Mesendoderm (in vitro differentiated cells): ENCODE data around the gene SPOCK1.

ENCODE experiments used
- DNase-seq: peaks from one replicate; pipeline ENCODE4 v3.0.0; 2013
- H2AK5ac ChIP-seq: 2 replicates; pipeline ENCODE4 v1.6.1; 2013; ENCODE audit warnings: low read length, inconsistent platforms
- H2BK120ac ChIP-seq: 2 replicates; pipeline ENCODE4 v1.6.1; 2013; ENCODE audit warnings: low read depth, mild to moderate bottlenecking, low read length, moderate library complexity, mixed read lengths
- H2BK15ac ChIP-seq: replicated peaks from 2 replicates; pipeline ENCODE4 v1.6.1; 2013; ENCODE audit warnings: low read depth, mild to moderate bottlenecking, moderate library complexity
- H2BK5ac ChIP-seq: 2 replicates; pipeline ENCODE4 v1.6.1; 2013; ENCODE audit warnings: low read length, inconsistent platforms
- H3K18ac ChIP-seq: 2 replicates; pipeline ENCODE4 v1.6.1; 2013; ENCODE audit warnings: mild to moderate bottlenecking, low read length, mixed read lengths
- H3K23ac ChIP-seq: one replicate; pipeline ENCODE4 v1.6.1; 2013; ENCODE audit warnings: low read length
- H3K27ac ChIP-seq: 2 replicates; pipeline ENCODE4 v1.5.1; 2013; ENCODE audit warnings: low read depth, mild to moderate bottlenecking, inconsistent platforms, low read length, moderate library complexity
- H3K27me3 ChIP-seq: 2 replicates; pipeline ENCODE4 v1.6.1; 2013; ENCODE audit warnings: low read length, control low read depth, mild to moderate bottlenecking, inconsistent platforms; ENCODE audit not compliant: insufficient read depth, poor library complexity
- H3K36me3 ChIP-seq: 2 replicates; pipeline ENCODE4 v1.6.1; 2013; ENCODE audit warnings: low read length, inconsistent platforms; ENCODE audit not compliant: control insufficient read depth, insufficient read depth
- H3K4ac ChIP-seq: one replicate; pipeline ENCODE4 v1.6.1; 2013; ENCODE audit warnings: low read depth, mild to moderate bottlenecking, low read length, moderate library complexity
- H3K4me1 ChIP-seq: 2 replicates; pipeline ENCODE4 v1.6.1; 2013; ENCODE audit warnings: low read depth, low read length, inconsistent platforms; ENCODE audit not compliant: control insufficient read depth
- H3K4me2 ChIP-seq: 2 replicates; pipeline ENCODE4 v1.6.1; 2013; ENCODE audit warnings: low read length
- H3K4me3 ChIP-seq: 2 replicates; pipeline ENCODE4 v1.5.1; 2013; ENCODE audit warnings: mild to moderate bottlenecking, low read length
- H3K56ac ChIP-seq: one replicate; pipeline ENCODE4 v1.6.1; 2013; ENCODE audit warnings: low read length
- H3K79me1 ChIP-seq: 2 replicates; pipeline ENCODE4 v1.6.1; 2013; ENCODE audit warnings: low read length, inconsistent platforms
- H3K79me2 ChIP-seq: 2 replicates; pipeline ENCODE4 v1.6.1; 2013; ENCODE audit warnings: mild to moderate bottlenecking, low read length; ENCODE audit not compliant: control insufficient read depth, insufficient read depth
- H3K9ac ChIP-seq: 2 replicates; pipeline ENCODE4 v1.6.1; 2013; ENCODE audit warnings: low read length, inconsistent platforms
- H4K5ac ChIP-seq: one replicate; pipeline ENCODE4 v1.6.1; 2013; ENCODE audit warnings: low read length
- H4K8ac ChIP-seq: one replicate; pipeline ENCODE4 v1.6.1; 2013; ENCODE audit warnings: low read depth, mild to moderate bottlenecking, control low read depth, low read length, moderate library complexity
- WGBS: extraction: QIAGEN DNeasy Blood & Tissue Kit; methylation state at CpG from one replicate; pipeline ENCODE4 v1.1.7; 2013; ENCODE audit warnings: low lambda C conversion rate, missing lambda C conversion rate; ENCODE audit not compliant: insufficient coverage; ENCODE audit errors: extremely low coverage; 5-methylcytosine and 5-hydroxymethylcytosine counted together

Gene SPOCK1

DNA sequence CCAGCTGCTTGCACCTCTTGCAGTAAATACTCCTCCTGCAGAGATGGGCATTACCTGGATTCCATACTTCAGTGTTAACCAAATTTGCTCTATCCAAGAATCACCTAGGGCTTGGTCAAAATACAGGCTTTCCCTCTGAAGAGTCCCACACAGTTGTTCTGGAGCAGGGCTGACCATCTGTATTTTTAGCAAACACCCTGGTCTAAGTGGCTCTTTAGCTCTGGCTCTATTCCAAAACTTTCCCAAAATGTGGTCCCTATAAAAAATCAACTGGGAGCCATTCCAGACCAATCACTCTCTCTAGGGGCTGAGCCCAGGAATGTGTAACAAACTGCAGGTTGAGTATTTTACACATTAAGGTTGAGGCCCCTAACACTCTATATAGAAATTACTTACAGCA is 153.7 kb downstream of the SPOCK1 start:
- Histone ChIP-seq H2BK5ac (no peak overlapping the region), H3K56ac (no peak overlapping the region), H3K23ac (no peak overlapping the region), H3K79me1 (no peaks in the 10 kb centered on the region), H3K4me3 (no peak overlapping the region), H3K4me1 (no peaks in the 10 kb centered on the region), H3K27me3 (no peaks in the 10 kb centered on the region), H3K9ac (no peak overlapping the region), H2AK5ac (no peak overlapping the region), H2BK120ac (no peak overlapping the region), H3K36me3 (no peaks in the 10 kb centered on the region), H3K79me2 (no peaks in the 10 kb centered on the region), H3K27ac (no peak overlapping the region), H4K8ac (no peak overlapping the region), H2BK15ac (no peak overlapping the region), H3K4ac (no peak overlapping the region), H3K4me2 (no peak overlapping the region), H3K18ac (no peak overlapping the region), H4K5ac (no peak overlapping the region)
- no peak for DNase-seq

DNA sequence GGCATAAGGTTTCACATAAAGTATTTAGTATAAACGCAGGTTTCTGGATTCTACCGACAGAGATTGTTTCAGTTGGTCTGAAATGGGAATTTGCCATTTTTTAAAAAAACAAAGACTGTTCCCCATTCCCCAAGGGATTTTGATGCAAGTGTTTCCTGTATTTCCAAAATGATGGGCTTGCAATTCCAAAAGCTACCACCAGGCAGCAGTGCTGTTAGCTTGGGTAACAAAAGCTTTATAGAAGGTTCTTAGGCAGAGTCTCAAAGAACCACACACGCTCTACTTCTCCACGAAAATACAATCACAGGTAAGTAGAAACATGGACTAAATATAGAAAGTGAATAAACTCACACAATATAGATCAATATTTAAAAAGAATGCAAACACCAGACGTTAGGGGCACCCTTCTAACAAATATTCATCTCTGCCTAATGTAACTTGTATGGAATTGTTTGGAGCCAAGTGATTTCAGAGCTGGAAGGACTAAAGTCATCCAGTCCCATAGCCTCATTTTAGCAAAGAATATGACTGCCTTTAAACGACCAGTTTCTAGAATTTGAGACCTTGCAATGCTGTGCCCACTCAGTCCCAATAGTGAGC is 154.3 kb downstream of the SPOCK1 start:
- peak; percentile 73 for DNase-seq
- Histone ChIP-seq H3K79me2 (no peaks in the 10 kb centered on the region), H3K27me3 (no peaks in the 10 kb centered on the region), H2BK120ac (no peak overlapping the region), H3K56ac (no peak overlapping the region), H3K79me1 (no peaks in the 10 kb centered on the region), H3K4me3 (no peak overlapping the region), H3K4me1 (no peaks in the 10 kb centered on the region), H2BK15ac (no peak overlapping the region), H4K8ac (no peak overlapping the region), H2AK5ac (no peak overlapping the region), H2BK5ac (no peak overlapping the region), H3K36me3 (no peaks in the 10 kb centered on the region), H3K4ac (no peak overlapping the region), H3K9ac (no peak overlapping the region), H3K4me2 (no peak overlapping the region), H4K5ac (no peak overlapping the region), H3K27ac (no peak overlapping the region), H3K23ac (no peak overlapping the region), H3K18ac (no peak overlapping the region)
- WGBS, result no CpG with 5 or more reads among the region's 6 CpGs

DNA sequence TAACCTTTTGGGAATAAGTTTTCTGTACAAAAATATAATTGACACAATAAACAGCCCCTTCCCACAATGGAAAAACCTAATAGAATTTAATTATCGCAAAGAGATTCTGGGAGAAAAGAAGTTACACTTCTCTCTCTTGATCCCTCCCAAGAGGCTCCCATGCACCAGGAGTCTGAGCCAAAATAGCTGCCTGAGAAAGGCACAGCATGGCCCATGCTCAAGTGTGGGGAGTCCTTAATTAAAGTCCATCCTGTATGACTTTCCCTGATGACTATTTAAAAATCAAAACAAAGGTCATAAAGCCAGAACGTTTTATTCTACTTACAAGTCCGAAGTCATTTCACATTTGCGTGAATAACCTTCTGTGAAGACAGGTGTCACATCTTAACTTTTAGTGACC is 155.1 kb downstream of the SPOCK1 start:
- H3K23ac ChIP-seq, result no peak overlapping the region
- no peaks in the 10 kb centered on the region for H3K79me2 ChIP-seq
- H3K18ac ChIP-seq, result no peak overlapping the region
- no peak overlapping the region for H2BK5ac ChIP-seq
- H3K79me1 ChIP-seq, result no peaks in the 10 kb centered on the region
- no peak overlapping the region for H3K9ac ChIP-seq
- no peaks in the 10 kb centered on the region for H3K4me1 ChIP-seq
- no peaks in the 10 kb centered on the region for H3K36me3 ChIP-seq
- no peak overlapping the region for H4K8ac ChIP-seq
- no peak overlapping the region for H3K4me2 ChIP-seq
- H3K4me3 ChIP-seq, result no peak overlapping the region
- DNase-seq, result no peak
- no peak overlapping the region for H2AK5ac ChIP-seq
- H4K5ac ChIP-seq, result no peak overlapping the region
- no peak overlapping the region for H2BK120ac ChIP-seq
- no peaks in the 10 kb centered on the region for H3K27me3 ChIP-seq
- no peak overlapping the region for H3K56ac ChIP-seq
- no peak overlapping the region for H3K4ac ChIP-seq
- no peak overlapping the region for H2BK15ac ChIP-seq
- WGBS, result no CpG with 5 or more reads among the region's 4 CpGs
- H3K27ac ChIP-seq, result no peak overlapping the region

DNA sequence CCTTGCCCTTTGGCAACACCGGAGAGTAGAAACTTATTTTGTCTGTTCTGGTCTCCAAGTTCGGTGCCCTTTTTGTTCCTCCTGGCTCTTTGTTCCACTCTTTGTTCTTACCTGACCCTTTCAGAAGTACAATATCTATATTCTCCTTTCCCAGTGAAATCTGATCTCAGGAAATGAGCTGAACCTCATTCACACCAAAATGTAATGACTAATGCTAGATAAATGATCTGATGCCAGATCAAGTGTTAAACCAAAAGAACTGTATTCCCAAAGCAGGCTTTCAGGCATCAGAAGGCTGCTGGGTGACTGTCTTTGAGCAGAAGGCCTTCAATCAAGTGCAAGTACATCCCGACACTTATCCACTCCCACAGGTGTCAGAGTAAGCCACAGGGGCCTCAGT is 156.4 kb downstream of the SPOCK1 start:
- H3K79me2 ChIP-seq, result no peaks in the 10 kb centered on the region
- H3K27me3 ChIP-seq, result no peaks in the 10 kb centered on the region
- H3K27ac ChIP-seq, result no peak overlapping the region
- DNase-seq, result no peak
- no peak overlapping the region for H3K4ac ChIP-seq
- no peak overlapping the region for H2BK15ac ChIP-seq
- H3K4me2 ChIP-seq, result no peak overlapping the region
- no peak overlapping the region for H2AK5ac ChIP-seq
- H3K36me3 ChIP-seq, result no peaks in the 10 kb centered on the region
- H3K56ac ChIP-seq, result no peak overlapping the region
- WGBS, result no CpG with 5 or more reads among the region's 3 CpGs
- no peak overlapping the region for H2BK5ac ChIP-seq
- H3K79me1 ChIP-seq, result no peaks in the 10 kb centered on the region
- H3K9ac ChIP-seq, result no peak overlapping the region
- H3K4me1 ChIP-seq, result no peaks in the 10 kb centered on the region
- H3K4me3 ChIP-seq, result no peak overlapping the region
- H4K5ac ChIP-seq, result no peak overlapping the region
- H3K23ac ChIP-seq, result no peak overlapping the region
- no peak overlapping the region for H3K18ac ChIP-seq
- no peak overlapping the region for H2BK120ac ChIP-seq
- no peak overlapping the region for H4K8ac ChIP-seq

DNA sequence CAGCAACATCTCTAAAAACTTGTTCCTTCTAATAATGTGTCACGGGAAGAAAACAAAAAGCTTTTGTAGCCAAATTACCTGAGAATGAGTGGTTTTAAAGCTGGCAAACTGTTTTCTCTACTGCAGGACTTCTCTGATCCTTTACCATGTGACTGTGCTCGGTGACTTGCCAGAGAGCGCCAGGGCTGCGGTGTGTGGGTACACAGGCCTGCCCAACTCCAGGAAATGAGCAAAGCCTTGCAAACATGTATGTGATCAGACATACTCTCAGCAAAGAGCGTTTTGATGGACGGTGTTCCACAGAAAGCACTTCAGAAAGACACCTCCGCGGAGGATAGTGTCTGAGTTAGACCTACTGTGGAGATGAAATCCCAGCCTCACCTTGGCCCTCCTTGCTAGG is 157.3 kb downstream of the SPOCK1 start:
- Histone ChIP-seq H4K5ac (no peak overlapping the region), H3K4me1 (no peaks in the 10 kb centered on the region), H3K56ac (no peak overlapping the region), H2BK5ac (no peak overlapping the region), H3K4ac (no peak overlapping the region), H3K79me2 (no peaks in the 10 kb centered on the region), H3K36me3 (no peaks in the 10 kb centered on the region), H2BK15ac (no peak overlapping the region), H3K4me2 (no peak overlapping the region), H3K23ac (no peak overlapping the region), H3K79me1 (no peaks in the 10 kb centered on the region), H3K18ac (no peak overlapping the region), H2AK5ac (no peak overlapping the region), H4K8ac (no peak overlapping the region), H3K4me3 (no peak overlapping the region), H3K27me3 (no peaks in the 10 kb centered on the region), H3K9ac (no peak overlapping the region), H2BK120ac (no peak overlapping the region), H3K27ac (no peak overlapping the region)
- no peak for DNase-seq
- no CpG with 5 or more reads among the region's 8 CpGs for WGBS

DNA sequence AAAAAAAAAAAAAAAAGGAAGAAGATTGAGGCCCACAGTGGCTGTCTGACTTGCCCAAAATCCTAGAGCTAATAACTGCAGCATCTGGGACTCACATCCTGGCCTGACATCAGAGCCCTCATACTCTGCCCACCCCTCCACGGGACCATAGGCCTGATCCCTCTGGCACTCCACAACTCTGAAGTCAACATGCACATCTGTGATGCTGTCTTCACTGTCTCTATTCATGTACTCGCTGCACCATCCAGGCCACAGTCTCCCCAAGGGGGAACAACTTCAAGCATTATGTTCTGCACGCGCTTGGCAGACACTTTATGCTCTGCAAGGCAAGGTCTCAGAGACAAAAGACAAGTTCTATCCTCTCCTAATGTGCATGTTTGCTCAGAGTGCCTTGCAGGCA is 158.2 kb downstream of the SPOCK1 start:
- H3K27ac ChIP-seq, result no peak overlapping the region
- H3K4me3 ChIP-seq, result no peak overlapping the region
- no peak overlapping the region for H2BK120ac ChIP-seq
- no peak overlapping the region for H2BK15ac ChIP-seq
- no peaks in the 10 kb centered on the region for H3K79me1 ChIP-seq
- H3K9ac ChIP-seq, result no peak overlapping the region
- H3K4me1 ChIP-seq, result no peaks in the 10 kb centered on the region
- H2BK5ac ChIP-seq, result no peak overlapping the region
- DNase-seq, result no peak
- no peaks in the 10 kb centered on the region for H3K79me2 ChIP-seq
- no peaks in the 10 kb centered on the region for H3K36me3 ChIP-seq
- H4K5ac ChIP-seq, result no peak overlapping the region
- H3K23ac ChIP-seq, result no peak overlapping the region
- no CpG with 5 or more reads among the region's 4 CpGs for WGBS
- no peak overlapping the region for H2AK5ac ChIP-seq
- H3K18ac ChIP-seq, result no peak overlapping the region
- H3K4me2 ChIP-seq, result no peak overlapping the region
- no peaks in the 10 kb centered on the region for H3K27me3 ChIP-seq
- no peak overlapping the region for H4K8ac ChIP-seq
- H3K56ac ChIP-seq, result no peak overlapping the region
- H3K4ac ChIP-seq, result no peak overlapping the region
